ENCODE results near the gene SCO1.

SCO1 gene

DNA sequence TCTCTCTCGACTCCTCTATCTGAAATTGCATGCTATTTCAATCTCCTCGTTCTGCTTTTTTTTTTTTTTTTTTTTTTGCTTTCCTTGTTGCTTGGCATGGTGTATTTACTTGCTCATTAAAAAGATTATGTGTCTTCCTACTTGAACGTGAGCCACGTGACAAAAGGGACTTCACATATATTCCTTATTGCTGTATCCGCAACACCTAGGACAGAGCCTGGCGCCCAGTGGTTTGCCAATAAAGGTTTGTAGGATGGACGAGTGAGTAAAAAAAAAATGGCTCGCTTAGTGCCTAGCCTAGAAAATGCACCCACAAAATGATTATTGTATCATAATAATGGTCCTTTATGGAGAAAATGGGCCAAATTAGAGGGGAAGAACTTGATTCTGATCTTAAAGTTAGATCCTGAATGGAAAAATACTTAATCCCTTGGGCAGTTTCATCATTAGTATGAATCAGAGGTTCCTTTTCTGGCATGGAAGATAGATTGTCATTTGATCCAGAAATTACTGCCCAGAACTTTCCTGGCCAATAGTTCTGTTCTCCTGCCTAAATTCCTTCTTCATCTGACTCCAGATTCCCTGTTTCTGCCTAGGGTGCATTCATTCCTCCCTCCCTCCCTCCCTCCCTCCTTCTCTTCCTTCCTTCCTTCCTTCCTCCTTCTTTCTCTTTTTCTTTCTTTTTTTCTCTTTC lies 46.1 kb upstream of the SCO1 start:
- Histone ChIP-seq H3K4me3 (ENCODE audit: low read depth in 1 of 2, low read length in 2 of 2) (no peak overlapping the region), H3K4me2 (ENCODE audit: insufficient read depth, low read length) (no peak overlapping the region), H3K79me2 (ENCODE audit: insufficient read depth, low read length) (no peaks in the 10 kb centered on the region), H3K9ac (ENCODE audit: low read depth, low read length) (no peak overlapping the region), H3K36me3 (ENCODE audit: insufficient read depth, low read length) (no peaks in the 10 kb centered on the region), H2AFZ (ENCODE audit: low read depth, low read length) (no peak overlapping the region), H3K27me3 (ENCODE audit: insufficient read depth, low read length, poor library complexity) (peaks cover 23% of the 10 kb centered on the region), H3K9me3 (ENCODE audit: insufficient read depth, low read length, severe bottlenecking) (no peaks in the 10 kb centered on the region), H3K4me1 (ENCODE audit: insufficient read depth, low read length) (no peaks in the 10 kb centered on the region), H3K27ac (ENCODE audit: low read length) (no peak overlapping the region), H4K20me1 (ENCODE audit: insufficient read depth, low read length) (peaks cover 3% of the 10 kb centered on the region; the same call in 1 of the 2 replicates)
- TF ChIP-seq, protein P1, sequence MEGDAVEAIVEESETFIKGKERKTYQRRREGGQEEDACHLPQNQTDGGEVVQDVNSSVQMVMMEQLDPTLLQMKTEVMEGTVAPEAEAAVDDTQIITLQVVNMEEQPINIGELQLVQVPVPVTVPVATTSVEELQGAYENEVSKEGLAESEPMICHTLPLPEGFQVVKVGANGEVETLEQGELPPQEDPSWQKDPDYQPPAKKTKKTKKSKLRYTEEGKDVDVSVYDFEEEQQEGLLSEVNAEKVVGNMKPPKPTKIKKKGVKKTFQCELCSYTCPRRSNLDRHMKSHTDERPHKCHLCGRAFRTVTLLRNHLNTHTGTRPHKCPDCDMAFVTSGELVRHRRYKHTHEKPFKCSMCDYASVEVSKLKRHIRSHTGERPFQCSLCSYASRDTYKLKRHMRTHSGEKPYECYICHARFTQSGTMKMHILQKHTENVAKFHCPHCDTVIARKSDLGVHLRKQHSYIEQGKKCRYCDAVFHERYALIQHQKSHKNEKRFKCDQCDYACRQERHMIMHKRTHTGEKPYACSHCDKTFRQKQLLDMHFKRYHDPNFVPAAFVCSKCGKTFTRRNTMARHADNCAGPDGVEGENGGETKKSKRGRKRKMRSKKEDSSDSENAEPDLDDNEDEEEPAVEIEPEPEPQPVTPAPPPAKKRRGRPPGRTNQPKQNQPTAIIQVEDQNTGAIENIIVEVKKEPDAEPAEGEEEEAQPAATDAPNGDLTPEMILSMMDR (IDR thresholded peaks at IDR 0.05; ENCODE audit: borderline replicate concordance, extremely low read depth, low read length, poor library complexity, severe bottlenecking): no peak
- TF ChIP-seq EZH2 (IDR thresholded peaks at IDR 0.05; ENCODE audit: borderline replicate concordance, low read depth, low read length, severe bottlenecking): no peak
- DNase-seq (no peak), ATAC-seq (ENCODE audit: insufficient read depth, low read depth) (no peak)

- peaks cover 2% of the 10 kb centered on the region; the same call in 1 of the 2 replicates for H4K20me1 ChIP-seq (ENCODE audit: insufficient read depth, low read length)
- no peak overlapping the region for H3K4me2 ChIP-seq (ENCODE audit: insufficient read depth, low read length)
- H3K27me3 ChIP-seq (ENCODE audit: insufficient read depth, low read length, poor library complexity): peaks cover 19% of the 10 kb centered on the region
- no peaks in the 10 kb centered on the region for H3K36me3 ChIP-seq (ENCODE audit: insufficient read depth, low read length)
- no peak overlapping the region for H3K27ac ChIP-seq (ENCODE audit: low read length)
- no peaks in the 10 kb centered on the region for H3K9me3 ChIP-seq (ENCODE audit: insufficient read depth, low read length, severe bottlenecking)
- no peak overlapping the region for H3K4me3 ChIP-seq (ENCODE audit: low read depth in 1 of 2, low read length in 2 of 2)
- H3K9ac ChIP-seq (ENCODE audit: low read depth, low read length): no peak overlapping the region
- no peaks in the 10 kb centered on the region for H3K4me1 ChIP-seq (ENCODE audit: insufficient read depth, low read length)
- DNase-seq: no peak
- no peaks in the 10 kb centered on the region for H3K79me2 ChIP-seq (ENCODE audit: insufficient read depth, low read length)
- no peak for ATAC-seq (ENCODE audit: insufficient read depth, low read depth)
- TF ChIP-seq, protein P1 (IDR thresholded peaks at IDR 0.05; ENCODE audit: borderline replicate concordance, extremely low read depth, low read length, poor library complexity, severe bottlenecking): no peak
- no peak for TF ChIP-seq EZH2 (IDR thresholded peaks at IDR 0.05; ENCODE audit: borderline replicate concordance, low read depth, low read length, severe bottlenecking)
- no peak overlapping the region for H2AFZ ChIP-seq (ENCODE audit: low read depth, low read length)
These were observed 45.1 kb upstream of the SCO1 start for GRCh38 chr17:10742431-10742830.

GRCh38 chr17:10741416-10742135 lies 44.2 kb upstream of the SCO1 start:
- peaks cover 14% of the 10 kb centered on the region for H3K27me3 ChIP-seq (ENCODE audit: insufficient read depth, low read length, poor library complexity)
- DNase-seq (no peak), ATAC-seq (ENCODE audit: insufficient read depth, low read depth) (no peak)
- H3K4me2 ChIP-seq (ENCODE audit: insufficient read depth, low read length): no peak overlapping the region
- H3K4me3 ChIP-seq (ENCODE audit: low read depth in 1 of 2, low read length in 2 of 2): no peak overlapping the region
- no peaks in the 10 kb centered on the region for H3K79me2 ChIP-seq (ENCODE audit: insufficient read depth, low read length)
- TF ChIP-seq EZH2 (IDR thresholded peaks at IDR 0.05; ENCODE audit: borderline replicate concordance, low read depth, low read length, severe bottlenecking): no peak
- TF ChIP-seq, protein P1 (IDR thresholded peaks at IDR 0.05; ENCODE audit: borderline replicate concordance, extremely low read depth, low read length, poor library complexity, severe bottlenecking): no peak
- no peaks in the 10 kb centered on the region for H3K9me3 ChIP-seq (ENCODE audit: insufficient read depth, low read length, severe bottlenecking)
- H2AFZ ChIP-seq (ENCODE audit: low read depth, low read length): no peak overlapping the region
- no peaks in the 10 kb centered on the region for H4K20me1 ChIP-seq (ENCODE audit: insufficient read depth, low read length)
- H3K4me1 ChIP-seq (ENCODE audit: insufficient read depth, low read length): no peaks in the 10 kb centered on the region
- H3K36me3 ChIP-seq (ENCODE audit: insufficient read depth, low read length): no peaks in the 10 kb centered on the region
- H3K27ac ChIP-seq (ENCODE audit: low read length): no peak overlapping the region
- H3K9ac ChIP-seq (ENCODE audit: low read depth, low read length): no peak overlapping the region

Data from DND-41 (cell line).